ENCODE measurements around the gene ZIC4.

The ZIC4 gene

GRCh38 chr3:147392625-147392946, 13.8 kb downstream of the ZIC4 start:
- no peak for DNase-seq (ENCODE audit: low spot score)
- POLR2A ChIA-PET (ENCODE audit: low non-redundant PET) = no interaction called here
- CTCF ChIA-PET = interaction anchor here (0.7 kb wide), 2 partner anchors 135 to 449 kb away, joined by 3 read pairs; no protein-coding TSS in a partner anchor
- TF ChIP-seq CTCF (conservative IDR thresholded peaks at IDR 0.05; ENCODE audit: low read depth) = no peak
- H3K27ac ChIP-seq = no peak overlapping the region

GRCh38 chr3:147391781-147392624, 14.3 kb downstream of the ZIC4 start:
- DNase-seq (ENCODE audit: low spot score) = no peak
- CTCF ChIA-PET = interaction anchor here (0.7 kb wide), 2 partner anchors 136 to 448 kb away, joined by 3 read pairs; no protein-coding TSS in a partner anchor
- no peak for TF ChIP-seq CTCF (conservative IDR thresholded peaks at IDR 0.05; ENCODE audit: low read depth)
- POLR2A ChIA-PET (ENCODE audit: low non-redundant PET) = no interaction called here
- H3K27ac ChIP-seq = no peak overlapping the region

GRCh38 chr3:147390589-147391569, 15.5 kb downstream of the ZIC4 start:
- TF ChIP-seq CTCF (conservative IDR thresholded peaks at IDR 0.05; ENCODE audit: low read depth) = no peak
- DNase-seq (ENCODE audit: low spot score) = no peak
- CTCF ChIA-PET = no interaction called here

DNA sequence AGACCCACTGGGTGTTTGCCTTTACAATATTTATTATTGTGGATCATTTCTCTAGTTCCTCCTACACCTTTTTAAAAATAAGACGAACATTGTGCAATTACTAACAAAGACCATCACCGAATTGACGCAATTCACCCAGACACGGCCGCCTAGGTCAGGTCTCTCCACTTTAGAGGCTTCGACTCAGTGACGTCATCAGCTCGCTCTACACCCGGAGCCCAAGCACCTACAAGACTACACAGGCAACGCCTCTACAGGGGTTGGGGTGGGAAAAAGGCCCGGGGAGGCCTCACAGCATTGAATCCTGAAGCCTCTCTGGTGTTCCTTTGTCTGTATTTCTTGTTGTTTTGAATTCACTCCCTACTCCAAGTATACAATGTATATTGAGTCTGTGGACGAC, 16.6 kb downstream of the ZIC4 start:
- CTCF ChIA-PET = no interaction called here
- POLR2A ChIA-PET (ENCODE audit: low non-redundant PET) = no interaction called here
- no peak for TF ChIP-seq CTCF (conservative IDR thresholded peaks at IDR 0.05; ENCODE audit: low read depth)
- no peak for DNase-seq (ENCODE audit: low spot score)
- H3K27ac ChIP-seq = no peak overlapping the region

More at GRCh38 chr3:147390589-147391569, 15.5 kb downstream of the ZIC4 start:
- POLR2A ChIA-PET (ENCODE audit: low non-redundant PET) = no interaction called here
- H3K27ac ChIP-seq = no peak overlapping the region

DNA sequence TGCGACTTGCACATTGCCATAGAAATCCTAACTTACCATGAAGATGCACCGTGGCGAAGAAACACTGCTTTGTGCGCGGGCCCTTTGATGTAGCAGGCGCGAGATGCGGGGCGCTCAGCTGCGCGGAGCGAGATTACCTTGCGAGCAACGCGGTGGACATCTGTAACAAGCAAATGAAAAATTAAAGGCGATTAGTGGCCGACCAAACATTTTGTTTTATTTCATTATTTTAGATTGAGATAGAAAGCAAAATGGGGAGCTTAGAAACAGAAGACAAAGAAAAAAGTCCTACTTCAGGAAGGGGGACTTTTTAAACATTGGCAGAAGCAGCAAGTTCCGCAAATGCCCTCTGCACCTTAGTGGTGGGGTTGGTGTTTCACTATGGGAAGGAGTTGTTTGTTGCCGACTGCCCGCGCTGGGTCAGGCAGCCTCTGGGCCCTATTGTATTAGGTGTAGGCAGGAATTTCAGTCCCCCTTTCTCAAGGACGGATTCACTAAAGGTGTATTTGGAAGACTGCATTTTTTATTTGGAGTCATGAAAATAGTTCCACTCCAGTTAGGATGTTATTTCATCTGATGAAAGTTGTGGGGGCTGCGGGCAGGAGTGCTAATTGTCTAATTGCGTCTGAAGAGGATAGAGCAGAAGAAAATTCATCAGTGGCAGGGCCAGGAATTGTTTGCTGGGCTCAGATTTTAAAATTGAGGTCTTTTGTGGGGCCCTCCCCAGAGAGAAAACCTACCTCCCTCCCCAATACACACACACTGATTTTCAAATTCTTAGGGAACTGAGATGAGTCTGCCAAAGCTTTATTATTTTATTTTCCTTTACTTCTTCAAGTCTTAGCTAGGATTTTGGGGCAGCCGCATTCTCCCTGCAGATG, 17.4 kb downstream of the ZIC4 start:
- ChIA-PET CTCF (no interaction called here), POLR2A (ENCODE audit: low non-redundant PET) (no interaction called here)
- TF ChIP-seq CTCF (conservative IDR thresholded peaks at IDR 0.05; ENCODE audit: low read depth) = no peak
- H3K27ac ChIP-seq = no peak overlapping the region
- DNase-seq (ENCODE audit: low spot score) = no peak

Data from RWPE1 (cell line).